COLO668 (cell line): ENCODE data around the gene TCF20.

Source experiments
- DNase-seq: peaks from one replicate; lab custom pipeline; 2025; ENCODE audit not compliant: unreplicated experiment; lab: John Stamatoyannopoulos, UW

The TCF20 gene

GRCh38 chr22:42300259-42301076, 30.0 kb upstream of the TCF20 start:
- DNase-seq = no peak

DNA sequence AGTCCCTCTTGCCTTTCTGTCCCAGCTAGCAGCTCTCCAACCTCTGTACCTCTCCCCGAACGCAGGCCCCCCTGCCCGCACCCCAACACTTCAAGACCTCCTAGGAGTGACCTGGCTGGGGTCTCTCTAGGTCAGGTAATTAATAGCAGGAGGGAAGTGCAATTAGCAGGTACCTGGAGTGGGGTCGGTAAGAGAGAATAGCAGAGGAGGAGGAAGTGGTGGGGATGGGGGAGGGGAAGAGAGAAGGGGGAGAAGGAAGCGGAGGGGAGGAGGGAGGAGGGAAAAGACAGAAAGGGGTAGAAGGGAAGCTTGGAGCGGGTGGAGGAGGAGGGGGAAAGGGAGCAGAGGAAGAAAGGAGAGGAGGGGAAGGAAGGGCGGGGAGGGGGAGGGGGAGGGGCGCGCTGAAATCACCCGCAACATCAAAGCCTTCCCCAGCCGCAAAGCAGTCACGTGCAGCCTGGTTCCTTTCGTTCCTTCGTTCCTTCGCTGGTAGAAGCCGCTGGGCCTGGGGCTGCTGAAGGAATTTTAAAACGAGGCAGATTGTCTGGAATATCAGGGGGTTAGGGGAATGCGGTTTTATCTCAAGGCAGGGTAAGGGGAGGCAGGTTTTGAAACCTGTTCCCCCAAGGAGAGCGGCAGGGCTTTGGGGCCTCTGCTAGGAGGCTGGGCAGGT, 29.3 kb upstream of the TCF20 start:
- no peak for DNase-seq

DNA sequence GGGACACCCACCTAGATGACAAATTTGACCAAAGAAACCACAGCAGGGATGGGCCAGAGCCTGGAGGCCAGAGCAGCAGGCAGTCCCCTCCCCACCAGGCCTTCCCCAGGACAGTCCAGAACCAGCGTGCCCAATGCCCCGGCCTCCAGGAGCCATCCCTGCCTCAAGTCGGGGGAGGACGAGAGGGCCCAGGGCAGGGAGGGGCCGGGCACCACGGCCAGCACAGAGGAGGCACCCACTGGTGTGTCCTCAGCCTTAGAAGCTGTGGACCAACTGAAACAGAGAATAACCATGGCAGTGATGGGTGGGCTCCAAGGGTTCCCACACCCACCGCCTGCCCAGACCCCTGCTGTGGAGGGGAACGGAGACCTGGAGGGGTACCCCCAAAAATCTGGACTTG, 28.3 kb upstream of the TCF20 start:
- no peak for DNase-seq

DNA sequence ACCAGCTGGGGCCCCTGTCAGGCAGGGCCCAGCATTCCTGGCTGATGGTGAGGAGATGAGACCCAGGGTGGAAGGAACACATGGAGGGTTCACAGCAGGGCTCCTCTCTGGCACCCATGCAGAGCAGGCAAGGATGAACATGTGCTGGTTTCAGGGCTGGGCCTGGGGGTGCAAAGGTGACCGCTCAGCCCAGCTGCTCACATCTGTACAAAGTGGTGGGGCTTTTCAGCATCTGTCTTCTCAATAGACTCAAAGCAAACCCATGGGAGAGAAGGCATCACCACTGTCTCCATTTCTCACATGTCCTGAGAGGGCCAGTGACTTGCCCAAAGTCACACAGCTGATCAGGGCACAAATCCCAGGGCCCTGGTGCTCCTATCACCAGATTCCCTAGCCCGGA, 27.3 kb upstream of the TCF20 start:
- DNase-seq = no peak

DNA sequence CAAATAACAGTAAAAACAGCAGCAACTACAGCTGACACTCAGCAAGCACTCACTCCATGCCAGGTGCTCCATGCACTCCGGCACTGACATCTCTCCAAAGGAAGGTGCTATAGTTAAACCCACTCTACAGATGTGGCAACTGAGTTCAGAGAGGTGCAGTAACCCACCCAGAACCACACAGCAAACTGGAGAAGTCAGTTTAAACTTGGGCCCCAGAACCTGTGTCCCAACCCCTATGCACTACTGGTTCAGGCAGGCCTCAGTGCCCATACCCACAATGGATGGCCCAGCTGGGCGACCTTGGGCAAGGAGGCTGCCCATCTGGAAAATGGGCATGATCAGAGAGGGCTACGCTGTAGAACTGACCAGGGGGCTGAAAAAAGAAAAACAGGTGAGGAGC, 26.4 kb upstream of the TCF20 start:
- DNase-seq = no peak

DNA sequence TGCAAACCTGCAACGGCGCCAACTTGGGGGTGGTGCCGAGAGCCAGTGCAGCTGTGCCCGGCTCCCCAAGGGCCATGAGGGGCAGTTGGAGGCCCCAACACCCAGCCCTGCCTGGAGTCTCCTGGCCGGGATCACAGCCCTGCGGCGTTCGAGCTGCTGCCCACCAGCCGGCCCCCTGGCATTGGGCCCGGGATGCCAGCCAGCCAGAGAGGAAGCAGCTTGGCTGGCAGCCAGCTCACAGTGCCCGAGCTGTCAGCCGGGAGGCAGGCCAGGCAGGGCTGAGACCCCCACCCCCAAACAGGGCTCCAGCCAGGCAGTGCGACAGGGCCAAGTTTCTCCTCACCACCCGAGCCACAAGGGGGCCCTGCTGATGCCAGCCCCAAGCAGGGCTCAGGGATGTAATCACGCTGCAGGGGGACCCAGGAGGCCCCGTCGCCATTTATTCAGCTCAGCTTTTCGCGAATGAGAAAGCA, 26.0 kb upstream of the TCF20 start:
- DNase-seq = peak; percentile 45

DNA sequence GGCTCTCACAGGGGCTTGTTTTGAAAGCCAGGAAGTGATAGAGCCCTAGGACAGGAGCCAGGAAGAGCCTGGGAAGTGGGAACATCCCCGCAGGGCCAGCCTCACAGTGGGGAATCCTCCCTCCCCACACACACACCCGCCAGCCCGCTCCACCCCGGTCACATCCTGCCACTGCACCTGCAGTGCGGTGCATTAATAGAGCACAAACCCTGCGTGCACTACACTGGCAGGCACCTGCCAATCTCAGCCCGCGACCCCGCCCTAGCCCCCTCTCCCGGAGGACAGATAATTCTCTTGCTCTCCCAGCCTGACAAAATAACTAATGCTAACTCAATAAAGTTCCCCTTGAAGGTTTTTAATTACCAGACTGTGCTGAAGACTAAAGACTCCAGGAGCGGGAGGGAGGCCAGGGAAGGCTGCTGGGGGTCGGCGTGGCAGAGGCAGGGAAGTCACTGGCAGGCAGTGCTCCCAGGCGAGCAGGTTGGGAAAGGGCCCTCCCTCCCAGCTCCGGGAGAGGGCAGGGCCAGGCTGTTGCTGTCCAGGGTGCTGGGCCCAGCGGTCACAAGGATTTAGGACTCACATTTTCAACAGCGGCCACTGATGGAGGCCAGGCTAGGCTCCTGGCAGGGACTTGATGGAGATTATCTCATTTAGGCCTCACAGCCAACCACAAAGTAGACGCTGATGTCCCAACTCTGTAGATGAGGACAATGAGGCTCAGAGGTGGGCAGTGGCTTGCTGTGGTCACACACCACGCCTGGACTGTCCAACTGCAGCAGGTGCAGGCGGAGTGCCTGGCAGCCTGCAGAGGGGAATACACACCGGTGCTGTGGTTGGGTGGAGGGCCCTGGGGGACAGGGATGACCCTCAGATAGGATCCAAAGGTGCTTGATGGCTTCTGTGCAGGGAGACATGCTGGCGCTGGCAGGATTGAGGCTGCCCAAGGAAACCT, 23.9 kb upstream of the TCF20 start:
- DNase-seq = peak; percentile 86

DNA sequence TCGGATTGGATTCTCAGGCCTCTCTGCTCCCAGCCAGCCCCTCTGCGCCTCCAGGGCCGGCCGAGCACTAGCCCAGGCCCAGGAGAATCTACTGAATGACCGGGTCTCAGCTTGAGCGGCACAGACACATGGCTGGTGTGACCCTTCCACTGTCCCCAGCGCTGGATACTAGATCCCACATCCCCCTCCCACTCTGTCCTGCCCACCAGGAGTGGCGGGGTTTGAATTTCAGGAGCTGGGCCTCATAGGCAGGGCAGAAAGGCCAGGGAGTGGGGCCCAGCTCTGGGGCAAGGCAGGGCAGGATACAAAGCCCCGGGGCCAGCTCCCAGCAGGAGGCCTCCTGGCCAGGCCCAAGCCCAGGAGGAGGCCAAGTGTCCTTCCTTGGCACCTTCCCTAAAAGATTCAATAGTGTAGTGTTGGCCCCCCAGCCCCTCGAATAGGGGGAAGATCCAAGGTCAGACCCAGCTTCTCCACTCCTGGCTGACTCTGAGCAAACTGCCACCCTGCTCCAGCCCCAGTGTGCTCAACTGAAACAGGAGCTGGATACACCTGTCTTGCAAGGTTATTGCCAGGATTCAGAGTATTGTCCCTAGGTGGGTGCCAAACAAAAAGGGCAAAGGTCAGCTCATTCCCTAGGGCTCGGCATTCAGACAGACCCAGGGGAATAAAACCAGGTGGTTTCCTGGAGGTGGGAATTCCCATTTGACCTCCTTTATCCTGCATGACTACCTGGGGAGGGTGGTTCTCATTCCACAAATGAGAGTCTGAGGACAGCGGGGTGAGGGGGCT, 22.5 kb upstream of the TCF20 start:
- peak; percentile 62 for DNase-seq

GRCh38 chr22:42291287-42291686, 20.8 kb upstream of the TCF20 start:
- no peak for DNase-seq

DNA sequence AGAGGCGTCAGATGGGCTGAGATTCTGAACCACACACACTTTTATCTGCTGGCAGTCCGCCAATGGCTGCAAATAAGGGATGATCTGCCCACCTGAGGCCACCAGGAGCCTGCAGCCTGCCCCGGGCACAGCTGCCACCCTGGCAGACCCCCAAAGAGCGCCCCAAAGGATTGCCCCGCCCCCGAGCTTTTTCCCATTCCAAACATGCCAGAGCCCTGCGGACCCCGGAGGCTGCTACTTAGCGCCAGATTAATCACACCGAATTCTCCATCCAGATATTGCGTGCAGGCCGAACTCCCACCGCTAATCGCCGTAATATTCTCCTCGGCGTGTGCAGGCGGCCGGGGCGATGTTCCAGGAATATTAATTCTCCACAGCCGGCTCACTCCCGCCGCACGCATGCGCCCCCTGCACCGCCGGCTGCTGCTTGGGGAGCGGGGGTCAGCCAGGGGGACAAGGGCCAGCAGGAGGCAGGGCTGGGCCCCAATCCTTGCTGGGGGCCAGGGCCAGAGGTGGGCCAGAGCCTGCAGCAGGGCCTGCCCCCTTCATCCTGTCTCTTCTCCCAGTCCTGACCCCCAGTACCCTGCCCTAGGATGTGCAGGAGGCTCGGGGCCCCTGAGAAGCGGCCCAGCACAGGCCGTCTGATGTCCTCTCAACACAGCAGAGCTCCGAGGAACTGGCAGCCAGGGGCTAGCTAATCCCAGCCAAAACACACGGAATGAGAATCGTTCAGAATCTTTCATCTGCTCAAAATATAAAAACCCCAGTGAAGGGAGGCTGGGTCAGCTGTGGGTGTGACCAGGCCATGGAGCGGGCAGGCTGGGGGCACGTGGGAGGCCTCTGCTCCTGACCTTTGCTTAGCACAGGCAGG, 19.5 kb upstream of the TCF20 start:
- no peak for DNase-seq

DNA sequence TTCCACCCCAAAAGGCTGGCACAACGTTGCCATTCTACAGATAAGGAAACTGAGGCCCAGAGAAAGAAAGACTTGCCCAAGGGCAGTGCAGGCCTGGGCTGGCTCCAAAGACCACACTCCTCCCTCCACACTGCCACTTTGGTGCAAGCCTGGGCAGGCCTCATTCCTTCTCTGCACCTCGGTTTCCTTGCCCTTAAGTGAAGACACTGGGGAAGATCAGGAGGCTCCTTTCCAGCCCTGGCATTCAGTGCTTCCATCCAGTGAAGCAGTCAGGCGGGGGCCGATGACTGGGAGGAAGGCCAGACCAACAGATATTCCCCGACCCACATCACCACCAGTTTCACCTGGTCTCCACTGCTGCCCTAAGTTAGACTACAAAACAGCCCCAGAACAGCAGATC, 18.3 kb upstream of the TCF20 start:
- no peak for DNase-seq

GRCh38 chr22:42287174-42287890, 16.9 kb upstream of the TCF20 start:
- no peak for DNase-seq

GRCh38 chr22:42286205-42286604, 15.8 kb upstream of the TCF20 start:
- no peak for DNase-seq

DNA sequence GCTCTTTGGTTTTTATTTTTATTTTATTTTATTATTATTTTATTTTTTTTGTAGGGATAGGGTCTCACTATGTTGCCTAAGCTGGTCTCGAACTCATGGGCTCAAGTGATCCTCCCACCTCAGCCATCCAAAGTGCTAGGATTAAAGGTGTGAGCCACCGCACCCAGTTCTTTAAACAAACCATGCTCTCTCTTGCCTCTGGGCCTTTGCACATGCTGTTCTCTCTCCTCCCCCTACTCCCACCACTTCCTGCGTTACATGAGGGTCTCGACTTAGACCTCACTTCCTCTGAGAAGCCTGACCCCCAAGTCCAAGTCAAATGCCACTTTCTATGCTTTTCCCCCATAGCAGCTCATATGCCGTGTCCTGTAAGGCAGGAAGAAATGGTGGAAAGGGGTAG, 15.2 kb upstream of the TCF20 start:
- no peak for DNase-seq

DNA sequence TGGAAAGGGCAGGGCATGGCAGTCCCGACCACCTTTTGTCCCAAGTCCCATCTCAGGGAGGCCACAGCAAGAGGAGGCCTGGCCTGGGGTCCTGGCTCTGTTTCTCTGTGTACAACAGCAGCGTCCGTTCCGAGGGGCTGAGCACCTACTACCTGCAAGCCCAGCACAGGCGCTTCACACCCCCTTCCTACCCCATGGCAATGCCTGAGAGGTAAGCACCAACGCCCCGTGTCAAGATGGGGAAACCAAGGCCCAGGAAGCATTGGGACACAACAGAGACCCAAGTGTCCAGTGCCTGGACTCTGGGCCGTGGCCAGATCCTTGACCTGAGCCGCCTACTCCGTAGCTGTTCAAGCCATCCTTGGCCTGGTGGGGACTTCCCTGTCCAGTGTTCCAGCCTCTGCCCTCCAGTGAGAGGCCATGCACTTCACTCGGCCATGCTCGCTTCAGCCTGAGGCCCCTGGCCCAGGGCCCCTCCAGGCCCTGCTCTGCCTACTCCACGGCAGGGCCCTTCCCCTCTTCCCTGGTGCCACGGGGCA, 14.3 kb upstream of the TCF20 start:
- no peak for DNase-seq

GRCh38 chr22:42284202-42284591, 13.7 kb upstream of the TCF20 start:
- DNase-seq = no peak

- no peak for DNase-seq
Observed at GRCh38 chr22:42283278-42284201, 13.1 kb upstream of the TCF20 start.

DNA sequence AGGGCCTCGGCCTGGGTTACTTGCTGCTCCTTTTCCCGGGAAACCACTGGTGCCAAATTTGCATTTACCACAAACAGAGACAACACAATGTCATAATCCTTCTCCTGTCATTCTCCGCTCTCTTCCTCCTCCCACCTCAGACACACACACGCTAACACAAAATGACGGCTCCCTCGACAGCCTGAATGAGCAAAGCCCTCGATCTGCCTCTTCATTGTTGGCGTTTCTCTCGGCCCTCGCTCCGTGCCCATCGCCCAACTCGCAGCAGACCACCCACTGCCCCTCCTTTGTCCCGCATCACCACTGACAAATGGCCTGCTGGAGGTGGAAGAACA, 12.5 kb upstream of the TCF20 start:
- DNase-seq = no peak
